HG02798 (cell line): Measurements from ENCODE around the gene LRRC8A.
"Not testable (repeated sequence)": the region's sequence is repeated elsewhere in the genome, so short reads cannot be mapped to it uniquely, and the experiment has no call there.

Experiments used
- ATAC-seq: cut with Tn5 transposase; IDR thresholded peaks from one replicate; pipeline ENCODE4 v1.9.1; 2021; ENCODE audit warnings: mild to moderate bottlenecking; ENCODE audit not compliant: unreplicated experiment, poor library complexity

The LRRC8A gene

GRCh38 chr9:128862401-128862851 is 19.5 kb upstream of the LRRC8A start:
- no peak for ATAC-seq

GRCh38 chr9:128863647-128864046 is 18.3 kb upstream of the LRRC8A start:
- ATAC-seq, result peak; percentile 47

- ATAC-seq, result no peak
These were observed 11.6 kb upstream of the LRRC8A start for GRCh38 chr9:128870128-128870940.

GRCh38 chr9:128870941-128871265 is 11.0 kb upstream of the LRRC8A start:
- ATAC-seq, result not testable (repeated sequence)

GRCh38 chr9:128877852-128878251 is 4.1 kb upstream of the LRRC8A start:
- no peak for ATAC-seq

GRCh38 chr9:128882677-128883603 is 1.0 kb downstream of the LRRC8A start:
- no peak for ATAC-seq

- no peak for ATAC-seq
These were observed 2.2 kb downstream of the LRRC8A start for GRCh38 chr9:128884164-128884563.

- ATAC-seq, result no peak
These were observed 3.4 kb downstream of the LRRC8A start for GRCh38 chr9:128885376-128885775.

- ATAC-seq, result no peak
These were observed 3.9 kb downstream of the LRRC8A start for GRCh38 chr9:128885798-128886197.

- no peak for ATAC-seq
These were observed 4.4 kb downstream of the LRRC8A start for GRCh38 chr9:128886211-128886891.

- no peak for ATAC-seq
These were observed 5.1 kb downstream of the LRRC8A start for GRCh38 chr9:128887049-128887448.

GRCh38 chr9:128887914-128888350 is 6.0 kb downstream of the LRRC8A start:
- no peak for ATAC-seq

- no peak for ATAC-seq
These were observed 9.6 kb downstream of the LRRC8A start for GRCh38 chr9:128891321-128892220.

- no peak for ATAC-seq
These were observed 10.4 kb downstream of the LRRC8A start for GRCh38 chr9:128892221-128892921.

GRCh38 chr9:128893354-128893753 is 11.4 kb downstream of the LRRC8A start:
- no peak for ATAC-seq

- ATAC-seq, result no peak
These were observed 12.8 kb downstream of the LRRC8A start for GRCh38 chr9:128894764-128895163.

- ATAC-seq, result no peak
These were observed 13.6 kb downstream of the LRRC8A start for GRCh38 chr9:128895556-128895955.

GRCh38 chr9:128898382-128898781 is 16.4 kb downstream of the LRRC8A start:
- ATAC-seq, result no peak
